GM19328 (cell line): ENCODE data around the gene CSF2.
A peak's percentile ranks its signal among the peaks of the same experiment; 100 is the strongest.

Source experiments
- ATAC-seq: cut with Tn5 transposase; IDR thresholded peaks from one replicate; pipeline ENCODE4 v1.9.1; 2021; ENCODE audit warnings: mild to moderate bottlenecking, moderate library complexity; ENCODE audit not compliant: unreplicated experiment

CSF2 gene

GRCh38 chr5:132086277-132086794, 12.7 kb downstream of the CSF2 start:
- no peak for ATAC-seq

- no peak for ATAC-seq
These were observed 13.6 kb downstream of the CSF2 start for GRCh38 chr5:132087176-132087575.

- ATAC-seq: no peak
These were observed 14.1 kb downstream of the CSF2 start for GRCh38 chr5:132087661-132088060.

GRCh38 chr5:132089363-132089762, 15.8 kb downstream of the CSF2 start:
- ATAC-seq: no peak

- ATAC-seq: no peak
These were observed 16.5 kb downstream of the CSF2 start for GRCh38 chr5:132090107-132090506.

- ATAC-seq: no peak
These were observed 19.7 kb downstream of the CSF2 start for GRCh38 chr5:132093271-132093670.

- ATAC-seq: no peak
These were observed 20.9 kb downstream of the CSF2 start for GRCh38 chr5:132094393-132095076.

- ATAC-seq: no peak
These were observed 21.5 kb downstream of the CSF2 start for GRCh38 chr5:132095077-132095410.

GRCh38 chr5:132095424-132095972, 21.9 kb downstream of the CSF2 start:
- no peak for ATAC-seq

- ATAC-seq: no peak
These were observed 23.3 kb downstream of the CSF2 start for GRCh38 chr5:132096904-132097303.

- ATAC-seq: no peak
These were observed 24.6 kb downstream of the CSF2 start for GRCh38 chr5:132098151-132098594.

- no peak for ATAC-seq
These were observed 25.0 kb downstream of the CSF2 start for GRCh38 chr5:132098621-132099020.

- peak; percentile 32 for ATAC-seq
These were observed 25.6 kb downstream of the CSF2 start for GRCh38 chr5:132099076-132099748.

- ATAC-seq: no peak
These were observed 26.3 kb downstream of the CSF2 start for GRCh38 chr5:132099905-132100304.

- ATAC-seq: no peak
These were observed 27.2 kb downstream of the CSF2 start for GRCh38 chr5:132100672-132101261.

GRCh38 chr5:132101385-132101880, 27.8 kb downstream of the CSF2 start:
- no peak for ATAC-seq

GRCh38 chr5:132102101-132102701, 28.6 kb downstream of the CSF2 start:
- no peak for ATAC-seq

GRCh38 chr5:132102944-132103331, 29.3 kb downstream of the CSF2 start:
- ATAC-seq: no peak

GRCh38 chr5:132103332-132103951, 29.9 kb downstream of the CSF2 start:
- peak; percentile 61 for ATAC-seq

GRCh38 chr5:132103969-132104391, 30.4 kb downstream of the CSF2 start:
- peak; percentile 7 for ATAC-seq

GRCh38 chr5:132104556-132104955, 31.0 kb downstream of the CSF2 start:
- no peak for ATAC-seq
